ENCODE data around the gene FRMD4B.

FRMD4B gene

GRCh38 chr3:69385723-69386555, at the start of gene FRMD4B:
Gene FRMD4B (minus strand): TSS chr3:69386088. CDS start chr3:69385989, 99 bp downstream.
- peak; percentile 39 for DNase-seq

GRCh38 chr3:69433969-69434325, 48.1 kb upstream of the FRMD4B start:
- peak; percentile 53 for DNase-seq

GRCh38 chr3:69433121-69433968, 47.5 kb upstream of the FRMD4B start:
- DNase-seq, result peak; percentile 65

GRCh38 chr3:69428657-69429255, 42.9 kb upstream of the FRMD4B start:
- no peak for DNase-seq

- DNase-seq, result no peak
Measured at GRCh38 chr3:69426967-69427304, 41.0 kb upstream of the FRMD4B start.

- no peak for DNase-seq
Measured at GRCh38 chr3:69426291-69426966, 40.5 kb upstream of the FRMD4B start.

GRCh38 chr3:69425249-69425648, 39.4 kb upstream of the FRMD4B start:
- DNase-seq, result peak; percentile 38

- DNase-seq, result no peak
Measured at GRCh38 chr3:69423463-69424155, 37.7 kb upstream of the FRMD4B start.

- peak; percentile 86 for DNase-seq
Measured at GRCh38 chr3:69422751-69423150, 36.9 kb upstream of the FRMD4B start.

- no peak for DNase-seq
Measured at GRCh38 chr3:69420781-69421520, 35.1 kb upstream of the FRMD4B start.

GRCh38 chr3:69419276-69419675, 33.4 kb upstream of the FRMD4B start:
- no peak for DNase-seq

- no peak for DNase-seq
Measured at GRCh38 chr3:69417541-69418078, 31.7 kb upstream of the FRMD4B start.

- DNase-seq, result peak; percentile 47
Measured at GRCh38 chr3:69413551-69414207, 27.8 kb upstream of the FRMD4B start.

- DNase-seq, result peak; percentile 92
Measured at GRCh38 chr3:69411346-69411745, 25.5 kb upstream of the FRMD4B start.

- peak; percentile 63 for DNase-seq
Measured at GRCh38 chr3:69410301-69410700, 24.4 kb upstream of the FRMD4B start.

GRCh38 chr3:69409831-69410230, 23.9 kb upstream of the FRMD4B start:
- DNase-seq, result no peak

GRCh38 chr3:69409011-69409410, 23.1 kb upstream of the FRMD4B start:
- DNase-seq, result no peak

GRCh38 chr3:69408542-69408941, 22.7 kb upstream of the FRMD4B start:
- DNase-seq, result no peak

GRCh38 chr3:69407908-69408307, 22.0 kb upstream of the FRMD4B start:
- DNase-seq, result no peak

- peak; percentile 59 for DNase-seq
Measured at GRCh38 chr3:69406163-69406562, 20.3 kb upstream of the FRMD4B start.

- no peak for DNase-seq
Measured at GRCh38 chr3:69405067-69405466, 19.2 kb upstream of the FRMD4B start.

Data from fibroblast of skin of right biceps (primary cell).